HG03439 (cell line): Measurements from ENCODE around the gene TFDP1.

Experiments used
- ATAC-seq: cut with Tn5 transposase; IDR thresholded peaks from one replicate; pipeline ENCODE4 v1.9.1; 2021; ENCODE audit warnings: mild to moderate bottlenecking, moderate library complexity; ENCODE audit not compliant: unreplicated experiment

TFDP1 gene

DNA sequence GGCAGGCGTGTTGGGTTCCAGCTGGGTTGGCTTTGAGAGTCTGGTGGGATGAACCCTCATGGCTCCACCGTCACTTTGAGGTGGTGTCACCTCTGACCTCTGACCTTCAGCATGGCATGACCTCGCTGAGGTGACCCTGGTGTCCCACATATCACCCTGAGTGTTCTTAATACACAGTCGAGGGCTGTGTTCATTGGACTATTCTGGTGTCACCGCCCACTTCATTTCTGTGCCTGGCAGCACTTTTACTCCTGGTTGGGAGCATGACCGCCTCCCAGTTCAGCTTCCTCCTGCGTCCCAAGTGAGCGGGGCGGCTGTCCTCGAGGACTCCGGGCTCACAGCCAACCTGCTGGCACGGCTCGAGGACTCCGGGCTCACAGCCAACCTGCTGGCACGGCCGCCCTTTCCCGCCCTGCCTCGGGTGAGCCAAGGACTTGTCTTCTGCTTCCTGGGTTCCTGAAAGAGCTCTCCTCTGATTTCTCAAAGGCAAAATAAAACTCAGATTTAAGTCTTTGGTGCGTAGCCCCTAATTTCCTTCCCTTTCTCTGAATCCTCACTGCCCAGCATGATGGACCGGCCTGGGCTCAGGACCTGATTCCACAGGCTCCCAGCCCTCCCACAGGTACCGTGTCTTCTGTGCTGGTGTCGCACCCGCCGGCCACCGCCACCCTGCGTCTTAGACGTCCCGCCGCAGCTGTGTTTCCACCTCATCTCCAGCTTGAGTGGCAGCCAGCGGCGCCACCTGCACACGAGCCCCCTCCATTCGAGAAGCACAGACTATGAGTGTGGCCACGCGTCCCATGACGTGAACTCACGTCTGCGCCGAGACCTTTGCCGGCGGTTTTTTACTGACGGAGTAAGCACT is 63.0 kb downstream of the TFDP1 start:
- ATAC-seq = no peak

DNA sequence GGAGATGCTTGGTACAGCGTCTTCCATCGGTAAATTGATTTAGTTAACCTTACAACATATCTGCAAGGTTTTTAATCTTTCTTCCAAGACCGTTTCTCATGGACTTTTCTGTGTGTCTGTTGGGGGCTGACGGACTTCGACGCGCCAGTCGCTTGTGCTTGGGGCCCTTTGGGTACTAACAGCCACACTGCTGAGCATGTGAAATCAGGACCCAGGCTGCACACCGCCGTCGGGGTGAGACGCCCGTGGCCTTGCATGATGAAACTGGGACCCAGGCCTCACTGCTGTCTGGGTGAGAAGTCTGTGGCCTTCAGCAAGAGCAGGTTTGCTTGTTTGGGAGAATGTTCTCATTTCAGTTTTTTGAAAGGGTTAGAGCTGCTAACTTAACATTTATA is 63.7 kb downstream of the TFDP1 start:
- ATAC-seq = no peak

DNA sequence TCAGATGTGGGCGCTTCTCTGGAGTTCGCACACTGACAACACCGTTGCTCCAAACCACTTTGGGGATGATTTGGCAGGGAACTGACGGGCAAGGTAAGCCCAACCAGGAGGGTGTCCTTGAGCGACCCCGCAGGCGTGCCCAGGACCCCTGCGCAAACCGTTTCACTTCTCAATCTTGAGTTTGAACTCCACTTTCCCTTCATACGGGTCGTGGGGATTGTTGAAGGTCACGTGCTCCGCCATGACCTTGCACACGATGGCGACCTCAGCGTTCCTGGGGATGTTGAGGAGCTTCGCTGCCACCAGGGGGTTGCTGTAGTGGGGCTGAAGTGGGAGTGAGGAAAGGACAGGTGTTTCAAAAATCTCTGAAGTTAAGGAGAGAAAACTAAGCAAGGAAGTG is 64.7 kb downstream of the TFDP1 start:
- ATAC-seq = no peak

DNA sequence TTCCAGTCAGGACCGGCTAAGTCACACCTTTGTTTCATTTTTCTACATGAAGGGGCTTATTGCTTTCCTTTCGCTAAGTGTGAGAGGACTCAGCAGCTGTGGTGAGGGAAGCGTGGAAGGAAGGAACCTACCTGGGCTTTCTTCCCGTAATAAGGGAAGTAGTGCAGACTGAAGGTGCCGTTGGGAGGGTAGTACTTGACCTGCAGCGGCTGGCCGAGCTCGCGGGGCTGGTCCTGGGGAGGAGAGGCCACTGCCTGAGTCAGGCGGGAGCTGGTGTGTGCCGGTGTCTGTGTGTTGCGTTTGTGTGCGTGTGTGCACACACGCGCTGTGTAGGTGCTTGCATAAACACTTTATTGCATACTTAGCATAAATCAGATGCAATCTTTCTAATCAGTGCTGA is 65.7 kb downstream of the TFDP1 start:
- ATAC-seq = no peak

DNA sequence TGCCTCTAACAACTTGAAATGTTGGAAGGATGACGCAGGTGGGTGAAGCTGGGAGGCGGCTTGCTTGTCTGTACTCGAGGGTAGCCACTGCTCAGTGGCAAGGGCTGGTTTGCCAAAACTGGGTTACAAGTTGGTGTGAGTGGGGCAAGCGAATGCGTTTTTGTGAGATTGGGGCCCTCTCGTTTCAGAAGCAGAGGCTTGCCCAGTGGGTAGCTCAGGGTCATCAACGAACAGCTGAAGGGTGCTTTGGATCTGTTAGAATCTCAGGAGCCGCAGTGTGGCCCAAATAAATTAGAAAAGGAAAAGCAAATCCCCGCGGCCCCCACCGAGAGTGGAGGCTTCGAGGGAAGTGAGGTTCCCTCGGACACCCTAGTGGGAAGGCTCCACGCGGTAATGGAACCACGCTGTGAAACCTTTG is 66.2 kb downstream of the TFDP1 start:
- ATAC-seq = no peak

DNA sequence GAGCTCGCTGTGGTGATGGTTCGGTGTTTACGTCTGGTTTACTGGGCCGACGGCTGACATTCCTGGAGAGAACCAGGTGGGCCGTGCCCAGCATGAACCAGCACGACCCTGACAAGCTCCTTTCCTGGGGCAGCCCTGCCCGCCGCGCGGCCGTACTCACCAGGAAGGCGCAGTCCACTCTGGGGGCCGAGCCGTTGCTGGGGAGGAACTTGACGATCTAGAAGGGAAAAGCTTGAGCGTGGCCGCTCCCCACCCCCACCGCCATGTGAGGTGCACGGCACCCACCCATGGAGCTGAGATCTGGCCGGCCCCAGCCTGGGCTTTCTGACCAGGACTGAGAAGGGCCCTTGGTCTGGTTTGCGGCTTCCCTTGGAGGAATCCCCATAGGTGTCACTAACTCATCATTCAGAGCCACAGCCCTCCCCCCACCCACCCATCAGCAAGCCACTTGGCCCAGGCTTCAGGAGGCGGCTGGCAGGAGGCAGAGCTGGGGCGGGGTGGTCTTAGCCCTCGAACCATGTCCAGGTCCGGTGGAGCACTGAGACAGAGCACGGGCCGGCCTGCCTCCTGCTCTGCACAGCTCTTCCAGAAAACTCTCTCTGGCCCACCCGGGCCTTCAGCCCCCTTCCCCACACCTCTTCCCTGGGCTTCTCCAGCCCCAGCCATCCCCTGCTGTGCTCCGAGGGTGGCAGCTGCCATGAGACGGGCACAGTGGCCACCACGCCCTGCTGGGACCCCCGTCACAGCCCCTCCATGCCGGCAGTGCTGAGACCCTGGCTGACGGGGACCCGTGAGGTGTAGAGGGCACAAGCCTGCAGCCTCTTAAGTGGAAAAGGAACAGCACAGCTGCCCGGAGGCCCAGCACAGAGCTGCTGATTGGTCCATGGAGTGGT is 67.2 kb downstream of the TFDP1 start:
- no peak for ATAC-seq

DNA sequence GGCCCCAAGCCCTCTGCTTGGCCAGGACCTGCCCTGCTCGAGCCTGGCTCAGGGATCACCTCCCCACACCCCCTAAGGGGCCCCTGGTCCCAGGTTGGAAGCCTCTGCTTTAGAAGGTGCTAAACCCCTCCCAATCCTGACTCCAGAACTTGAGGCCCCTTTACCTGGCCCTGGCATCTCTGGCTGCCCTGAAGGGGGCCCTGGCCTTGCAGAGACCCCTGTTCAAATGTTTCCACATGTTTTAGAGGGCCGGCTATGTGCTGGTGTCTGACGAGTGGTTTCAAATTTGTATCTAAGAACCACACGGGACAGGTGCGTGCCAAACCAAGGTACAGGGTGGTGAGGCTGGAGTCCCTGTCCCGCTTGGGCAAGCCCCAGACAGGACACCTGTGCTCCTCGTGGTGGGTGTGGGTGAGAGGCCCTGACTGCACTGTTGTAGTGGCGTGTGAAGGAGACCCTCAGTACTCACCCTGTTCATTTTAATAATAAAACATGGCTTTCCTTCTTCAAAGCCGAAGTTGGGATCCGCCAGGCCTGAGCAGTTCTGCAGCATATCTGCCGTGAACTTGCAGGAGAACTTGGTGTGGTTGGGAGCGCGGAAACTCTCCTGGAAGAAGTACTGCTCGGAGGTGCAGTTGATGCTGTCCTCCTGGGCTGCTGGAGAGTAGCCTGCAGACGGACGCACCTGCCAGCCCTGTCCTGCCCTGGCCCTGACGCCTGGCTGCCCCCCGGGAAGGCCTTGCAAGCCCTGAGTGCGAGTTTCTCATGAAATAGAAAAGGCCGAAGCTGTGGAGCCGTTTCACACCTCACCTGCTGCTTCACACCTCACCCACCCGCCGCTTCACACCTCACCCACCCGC is 68.1 kb downstream of the TFDP1 start:
- no peak for ATAC-seq

DNA sequence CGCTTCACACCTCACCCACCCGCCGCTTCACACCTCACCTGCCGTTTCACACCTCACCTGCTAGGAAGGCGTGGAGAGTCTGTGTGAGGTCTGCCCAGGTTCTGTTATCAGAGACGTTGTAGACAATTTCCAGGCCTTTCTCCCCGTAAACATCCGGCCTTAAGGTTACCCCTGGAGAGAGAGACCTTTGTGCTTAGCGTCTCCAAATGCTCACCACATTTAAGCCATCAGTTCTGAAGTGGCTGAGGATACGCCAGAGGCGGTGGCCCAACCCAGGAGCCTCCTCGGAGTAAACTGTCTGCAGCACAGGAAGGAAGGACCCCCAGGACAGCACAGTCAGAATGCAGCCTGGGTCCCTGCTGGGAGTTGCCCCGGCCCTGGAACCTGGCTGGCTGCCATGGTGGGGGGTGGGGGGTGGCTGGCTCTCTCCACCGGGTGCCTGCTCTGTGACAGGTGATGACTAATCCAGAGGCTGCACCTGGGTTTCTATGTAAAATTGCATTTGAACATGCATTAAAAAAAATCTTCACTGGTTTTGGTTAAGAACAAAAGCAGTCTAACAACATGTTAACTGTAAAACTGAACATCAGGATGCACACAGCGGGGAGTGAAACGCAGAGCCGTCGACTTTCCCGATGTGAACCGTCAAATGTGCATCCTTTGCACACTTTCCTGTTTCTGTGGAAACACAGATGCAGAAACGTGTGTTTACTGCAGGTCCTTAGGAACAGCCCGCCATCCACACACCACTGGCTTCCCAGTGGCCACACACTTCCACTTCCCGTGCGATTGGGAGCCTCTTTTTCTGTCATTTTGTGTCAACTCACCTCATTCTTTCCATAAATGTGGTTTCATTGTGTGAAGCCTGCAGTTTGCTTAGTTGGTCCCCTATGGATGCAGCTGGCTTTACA is 69.0 kb downstream of the TFDP1 start:
- no peak for ATAC-seq

DNA sequence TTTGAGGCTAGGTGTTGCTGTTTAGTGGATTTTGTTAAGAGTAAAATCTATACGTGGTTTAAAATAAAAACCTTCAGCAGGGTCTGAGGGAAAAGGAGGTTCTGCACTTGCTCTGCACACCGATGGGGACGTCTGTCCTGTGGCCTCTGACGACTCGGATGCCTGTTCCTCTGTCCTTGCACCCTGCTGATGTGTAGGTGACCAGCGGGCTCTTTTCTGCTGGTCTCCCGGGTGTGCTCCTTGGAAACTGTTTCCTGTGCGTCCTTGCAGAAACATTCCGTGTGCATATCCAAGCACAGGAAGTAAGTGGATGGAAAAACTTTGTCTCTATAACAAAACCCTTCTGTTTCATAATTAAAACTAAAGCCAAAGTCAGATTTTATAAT is 69.6 kb downstream of the TFDP1 start:
- no peak for ATAC-seq

DNA sequence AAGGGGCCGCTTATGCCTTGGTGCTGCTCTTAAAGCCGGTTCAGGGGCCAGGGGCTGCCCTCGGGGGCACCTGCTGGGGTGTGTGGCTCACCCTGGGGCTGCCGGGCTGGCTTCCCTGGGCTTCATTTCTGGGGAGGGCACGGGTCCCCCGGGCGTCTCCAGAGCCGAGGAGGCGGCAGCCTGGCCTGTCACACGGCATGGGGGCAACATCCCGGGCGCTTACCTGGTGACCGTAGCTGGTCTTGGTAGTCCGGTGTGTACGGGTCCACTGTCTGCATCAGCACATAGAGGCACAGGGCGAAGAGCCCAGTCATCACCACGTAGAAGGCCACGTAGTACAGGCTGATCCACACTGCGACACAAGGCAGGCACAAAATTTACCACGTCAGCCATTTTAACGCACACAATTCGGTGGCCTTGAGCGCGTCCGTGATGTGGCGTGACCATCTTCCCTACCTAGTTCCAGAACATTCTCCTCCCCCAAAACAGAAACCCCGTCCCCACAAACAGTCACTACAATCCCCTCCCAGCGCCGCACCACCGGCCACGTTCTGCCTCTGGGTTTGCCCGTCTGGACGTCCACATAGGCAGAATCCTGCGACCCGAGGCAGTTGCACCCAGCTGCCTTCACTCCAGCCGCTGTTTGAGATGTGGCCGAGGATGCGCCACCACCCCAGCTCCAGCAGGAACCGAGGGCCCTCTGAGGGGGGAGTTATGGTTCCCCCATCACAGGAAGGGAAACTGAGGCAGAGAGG is 70.2 kb downstream of the TFDP1 start:
- no peak for ATAC-seq

DNA sequence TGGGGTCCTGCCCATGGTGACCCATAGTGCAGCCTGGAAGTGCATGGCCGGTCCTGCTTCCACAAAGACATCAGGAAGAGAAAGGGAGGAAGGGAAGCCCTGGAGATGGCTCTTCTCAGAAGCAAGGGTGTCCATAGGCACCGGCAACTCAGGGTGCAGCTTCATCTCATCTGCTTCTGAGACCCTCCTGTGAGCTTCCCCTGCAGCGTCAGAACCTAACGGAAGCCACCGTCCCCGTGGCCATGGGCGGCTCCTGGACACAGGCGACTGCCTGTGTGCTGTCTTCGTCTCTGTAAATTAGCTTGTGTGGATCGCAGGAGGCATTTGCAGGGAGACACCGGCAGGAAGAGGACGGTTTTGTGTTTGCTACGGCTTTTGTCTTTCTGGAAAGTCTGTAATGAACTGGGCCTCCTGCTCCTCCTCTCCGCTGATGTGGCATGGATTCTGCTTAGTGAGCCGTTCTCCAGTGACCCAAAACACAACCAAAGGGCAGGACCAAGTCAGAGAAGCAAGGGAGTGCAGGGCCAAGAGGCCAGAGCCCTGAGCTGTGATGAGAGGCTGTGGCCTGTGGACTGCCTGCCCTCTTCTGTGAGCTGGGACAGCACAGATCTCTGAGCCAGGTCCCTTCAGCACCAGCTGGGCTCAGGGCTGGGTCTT is 70.9 kb downstream of the TFDP1 start:
- ATAC-seq = no peak

DNA sequence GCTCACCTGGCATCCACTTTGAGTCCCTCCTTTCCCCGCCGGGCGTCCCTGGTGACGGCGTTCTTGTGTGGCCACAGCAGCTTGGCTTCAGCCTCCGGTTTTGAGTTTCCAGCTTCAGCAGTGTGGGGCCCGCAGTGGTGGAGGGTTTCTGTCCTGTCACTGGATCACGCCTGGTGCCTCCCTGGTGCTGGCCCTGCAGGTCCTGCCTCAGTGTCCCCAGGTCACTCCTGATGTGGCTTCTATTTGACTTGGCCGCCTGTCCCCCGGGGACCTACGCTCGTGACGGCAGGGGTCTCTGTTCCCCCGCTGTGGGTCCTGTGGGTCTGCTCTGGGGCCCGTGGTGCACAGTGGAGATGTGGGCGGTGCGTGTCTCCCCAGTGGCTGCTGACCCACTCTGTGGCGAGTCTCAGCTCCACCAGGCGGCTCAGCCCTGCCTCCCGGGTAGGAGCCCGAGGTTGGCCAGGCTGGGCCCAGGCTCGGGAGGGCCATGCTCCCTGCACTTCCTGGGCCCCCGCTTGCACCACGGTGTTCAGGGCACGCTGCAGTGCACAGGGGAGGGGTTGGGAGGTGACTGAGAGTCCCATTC is 71.5 kb downstream of the TFDP1 start:
- ATAC-seq = no peak

DNA sequence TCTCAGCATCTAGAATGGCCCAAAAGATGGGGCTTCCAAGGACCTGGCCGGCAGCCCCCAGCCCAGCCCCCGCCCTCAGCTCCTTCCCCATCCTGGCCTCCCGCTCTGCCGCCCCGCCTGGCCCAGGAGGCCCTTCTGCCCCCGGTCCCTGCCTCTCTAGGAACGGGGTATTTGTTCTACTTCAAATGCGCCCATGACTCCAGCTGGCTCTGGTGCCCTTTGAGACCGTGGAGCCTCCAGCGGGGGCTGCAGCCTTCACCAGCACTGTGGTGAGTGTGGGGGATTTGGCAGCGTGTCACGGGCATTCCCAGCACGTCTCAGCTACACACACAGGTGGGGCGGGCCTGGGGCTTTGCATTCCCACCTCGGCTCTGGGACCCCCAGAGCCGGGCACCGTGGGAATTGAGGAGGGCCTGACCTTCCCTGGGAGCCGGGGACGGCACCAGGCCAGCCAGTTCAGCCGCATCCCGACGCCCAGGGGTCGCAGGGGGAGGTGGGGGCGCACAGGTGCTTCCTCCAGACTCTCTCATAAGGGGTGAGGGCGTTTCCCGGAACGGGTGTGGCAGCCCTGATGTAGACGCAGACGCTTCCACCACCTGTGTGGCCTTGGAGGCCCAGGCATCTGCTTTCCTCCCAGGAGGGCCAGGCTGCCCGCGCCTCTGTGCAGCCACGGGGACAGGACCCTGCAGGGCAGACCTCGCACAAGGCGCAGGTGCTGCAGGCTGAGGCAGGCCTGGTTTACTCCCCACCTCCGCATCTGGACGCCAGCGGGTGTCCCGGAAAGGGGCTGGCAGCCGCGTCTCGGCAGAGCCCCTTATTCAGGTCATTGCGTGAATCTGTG is 72.5 kb downstream of the TFDP1 start:
- no peak for ATAC-seq

DNA sequence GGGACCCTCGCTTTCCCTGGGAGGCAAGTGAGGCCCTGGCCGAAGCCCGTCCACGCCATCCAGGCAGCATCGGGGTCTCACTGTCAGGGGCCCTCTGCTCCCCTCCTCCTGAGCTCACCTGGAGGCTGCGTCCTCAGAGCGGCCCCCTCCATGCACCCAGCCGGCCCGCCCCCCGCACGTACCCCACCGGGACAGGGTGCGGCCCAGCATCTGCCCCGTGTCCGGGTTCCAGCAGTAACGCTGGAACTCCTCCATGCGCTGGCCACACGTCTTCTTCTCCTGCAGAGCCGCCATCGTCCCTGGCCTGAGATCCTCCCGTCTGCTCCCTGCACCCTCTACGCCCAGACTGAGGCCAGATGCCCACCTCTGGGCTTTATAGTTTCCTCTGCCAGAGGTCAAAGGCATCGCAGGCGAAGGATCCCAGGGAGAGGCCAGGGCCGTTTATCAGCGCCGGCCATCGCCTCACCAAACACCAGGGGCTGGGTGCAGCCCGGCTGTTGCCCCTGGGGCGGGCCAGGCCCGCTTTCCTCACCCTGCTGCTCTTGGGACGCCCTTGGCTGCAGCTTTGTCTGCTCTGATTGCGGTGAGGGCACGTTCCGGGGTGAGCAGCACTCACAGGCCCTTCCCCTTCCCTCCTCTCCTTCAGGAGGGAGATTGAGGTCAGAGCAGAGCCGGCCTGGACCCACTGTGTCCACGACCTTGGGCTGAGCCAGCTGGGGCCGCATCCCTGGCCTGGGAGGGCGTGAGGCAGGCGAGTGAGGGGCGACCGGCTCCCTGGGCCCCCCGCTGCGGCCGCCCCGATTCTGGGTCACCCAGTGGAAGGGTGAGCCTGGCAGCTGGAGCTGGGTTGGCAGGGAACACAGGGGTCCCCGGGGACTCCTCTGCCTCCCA is 73.5 kb downstream of the TFDP1 start, which contains the start of gene ATP4B:
TSS of gene ATP4B (minus strand) at position 348 of the 891 bp plus-strand sequence. CDS start at position 294, 54 bp downstream.
- no peak for ATAC-seq

DNA sequence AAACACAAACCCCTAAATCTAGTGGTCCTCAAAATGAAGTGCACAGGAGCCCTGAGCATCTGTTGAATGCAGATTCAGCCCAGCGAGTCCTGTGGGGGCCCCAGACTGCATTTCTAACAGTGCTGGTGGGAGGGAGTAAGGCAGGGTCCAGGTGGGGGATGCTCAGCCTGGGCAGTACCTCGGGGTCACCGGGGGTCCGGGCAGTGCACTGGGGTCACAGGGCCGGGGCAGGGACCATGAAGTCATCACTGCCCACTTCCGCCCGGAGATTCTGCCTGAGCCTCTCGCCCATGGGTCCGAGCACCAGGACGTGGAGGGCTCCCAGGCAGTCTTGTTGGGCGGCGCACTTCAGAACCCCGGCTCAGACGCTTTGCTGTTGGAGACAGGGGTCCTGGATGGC is 74.3 kb downstream of the TFDP1 start:
- no peak for ATAC-seq

DNA sequence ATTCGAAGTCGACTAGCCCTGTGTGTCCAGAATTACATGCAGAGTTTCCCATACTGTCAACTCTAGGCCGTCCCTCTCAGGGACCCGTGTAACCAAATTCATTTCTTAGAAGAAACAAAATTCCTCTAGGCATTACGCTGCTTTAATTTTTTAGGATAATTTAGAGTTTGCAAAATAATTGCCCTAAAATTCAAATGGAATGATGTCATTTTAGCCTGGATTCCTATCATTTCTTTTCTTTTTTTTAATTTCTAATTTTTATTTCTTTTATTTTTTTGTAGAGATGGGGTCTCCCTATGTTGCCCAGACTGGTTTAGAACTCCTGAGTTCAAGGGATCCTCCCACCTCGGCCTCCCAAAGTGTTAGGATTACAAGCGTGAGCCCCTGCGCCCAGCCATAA is 74.8 kb downstream of the TFDP1 start:
- ATAC-seq = no peak
